Thoracic aorta (tissue), 2 donors: Measurements from ENCODE around the gene PHACTR1. TPM values are rescaled to one million over a fixed set of nuclear protein-coding genes. Genes with fewer than 3 reads are reported as not detected.

Experiments used
- ATAC-seq: fragments of 150-250 bp; one replicate; pipeline ENCODE4 v1.8.0; 2017; ENCODE audit warnings: low read depth; ENCODE audit not compliant: insufficient number of reproducible peaks, low FRiP score
- DNase-seq: peaks from one replicate; pipeline ENCODE4 v3.0.0-alpha.2; 2020; ENCODE audit warnings: low spot score
- H3K27ac ChIP-seq, 2 donors: fragments of 200-600 bp; sonication (generic); 1 replicate in 1 of 2; 2 replicates in 1 of 2; pipeline ENCODE4 v1.5.1; 2016; ENCODE audit warnings: mild to moderate bottlenecking in 2 of 2, moderate library complexity in 2 of 2
- H3K27me3 ChIP-seq: fragments of 200-600 bp; sonication (generic); replicated peaks from 2 replicates; pipeline ENCODE4 v1.6.0; 2016; ENCODE audit warnings: mild to moderate bottlenecking; ENCODE audit not compliant: insufficient read depth
- H3K36me3 ChIP-seq: fragments of 200-600 bp; sonication (generic); one replicate; pipeline ENCODE4 v1.5.1; 2016
- H3K4me1 ChIP-seq, 2 donors: fragments of 200-600 bp; sonication (generic); 1 replicate in 1 of 2; 2 replicates in 1 of 2; pipeline versions ENCODE4 v1.5.1 to v1.6.0; 2016; ENCODE audit warnings: low read depth in 2 of 2, mild to moderate bottlenecking in 1 of 2; ENCODE audit not compliant: control insufficient read depth in 1 of 2
- H3K4me3 ChIP-seq: fragments of 200-600 bp; sonication (generic); 2 replicates; pipeline ENCODE4 v1.5.1; 2016; ENCODE audit warnings: mild to moderate bottlenecking
- H3K9me3 ChIP-seq: fragments of 200-600 bp; sonication (generic); 2 replicates; pipeline ENCODE4 v1.5.1; 2016
- CTCF ChIP-seq: fragments of 200-600 bp; sonication (generic); IDR thresholded peaks from one replicate; pipeline ENCODE4 v1.5.1; 2019; ENCODE audit warnings: antibody characterized with exemption
- total RNA-seq, 2 donors: library from RNA; depleted of rRNA; stranded (reverse); fragments of >200 nt; gene quantifications; one replicate each; pipeline versions ENCODE4 v1.1.0 to v1.2.3, GENCODE V29; 2016

Gene PHACTR1
- total RNA-seq, 2 donors from 2014 or later: 42.9 to 69.1 TPM

- TF ChIP-seq CTCF: no peak
- ATAC-seq: no peak
- peaks cover 0 to 10% of the 10 kb centered on the region in 2 donors for H3K4me1 ChIP-seq
- H3K27me3 ChIP-seq: no peaks in the 10 kb centered on the region
- H3K4me3 ChIP-seq: no peak overlapping the region
- H3K27ac ChIP-seq: no peak overlapping the region
- DNase-seq: no peak
- no peaks in the 10 kb centered on the region for H3K36me3 ChIP-seq
- H3K9me3 ChIP-seq: no peaks in the 10 kb centered on the region
Measured at GRCh38 chr6:12913201-12913600, 196.6 kb downstream of the PHACTR1 start.

DNA sequence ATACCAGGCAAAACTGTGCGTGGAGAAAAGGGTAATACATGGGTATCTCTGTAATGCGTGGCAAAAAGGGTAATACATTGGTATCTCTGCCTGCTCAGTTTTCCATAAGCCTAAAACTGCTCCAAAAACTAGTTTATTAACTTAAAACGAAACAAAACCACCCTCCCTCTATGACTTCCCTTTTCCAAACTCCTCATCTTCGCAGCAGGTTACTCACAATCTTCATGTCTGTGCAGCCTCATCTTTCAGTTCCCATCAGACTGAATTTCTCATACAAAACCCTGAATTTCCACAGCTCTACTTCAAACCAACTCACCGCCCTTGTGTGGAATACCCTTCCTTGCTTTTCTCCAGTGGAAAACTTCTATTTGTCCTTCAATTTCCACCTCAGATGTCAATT is 199.4 kb downstream of the PHACTR1 start:
- Histone ChIP-seq H3K4me1 (peaks cover 0 to 7% of the 10 kb centered on the region in 2 donors), H3K27me3 (no peaks in the 10 kb centered on the region), H3K9me3 (no peaks in the 10 kb centered on the region), H3K4me3 (no peak overlapping the region), H3K36me3 (no peaks in the 10 kb centered on the region), H3K27ac (no peak overlapping the region)
- TF ChIP-seq CTCF: no peak
- ATAC-seq (no peak), DNase-seq (no peak)

DNA sequence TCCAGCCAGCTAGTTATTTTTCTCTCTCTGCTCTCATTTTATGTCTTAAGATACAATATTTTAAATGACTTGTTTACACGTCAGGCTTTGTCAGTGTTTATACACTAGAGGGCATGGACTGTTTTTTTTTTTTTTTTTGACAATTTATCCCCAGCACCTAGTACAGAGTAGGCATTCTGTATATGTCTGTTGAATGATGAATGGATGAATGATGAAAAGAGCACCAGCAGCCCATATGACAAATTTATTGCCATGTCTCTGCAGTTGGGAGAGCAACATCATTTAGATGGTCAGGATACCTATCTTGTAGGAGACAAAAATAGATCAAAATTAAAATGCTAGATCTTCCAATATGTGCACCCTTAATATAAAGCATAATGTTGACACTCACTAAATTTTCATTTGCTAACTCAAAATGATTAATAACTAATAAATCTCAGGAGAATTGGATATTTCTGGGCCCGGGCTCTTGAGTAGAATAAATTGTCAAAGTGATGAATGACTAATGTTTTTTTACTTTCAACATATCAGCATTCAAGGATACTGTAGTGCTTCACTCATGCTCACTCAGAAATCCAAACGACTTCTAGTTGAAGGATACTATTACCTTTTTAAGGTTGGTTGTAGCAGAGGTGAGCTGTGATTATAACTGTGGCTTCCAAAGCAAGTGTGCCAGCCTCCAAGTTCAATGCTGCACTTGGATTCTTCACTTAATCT is 200.0 kb downstream of the PHACTR1 start:
- no peak for ATAC-seq
- TF ChIP-seq CTCF: no peak
- Histone ChIP-seq H3K27me3 (no peaks in the 10 kb centered on the region), H3K9me3 (no peaks in the 10 kb centered on the region), H3K4me1 (peaks cover 0 to 1% of the 10 kb centered on the region in 2 donors), H3K4me3 (no peak overlapping the region), H3K27ac (no peak overlapping the region), H3K36me3 (no peaks in the 10 kb centered on the region)
- no peak for DNase-seq

- ATAC-seq: no peak
- no peaks in the 10 kb centered on the region for H3K9me3 ChIP-seq
- DNase-seq: no peak
- no peak for TF ChIP-seq CTCF
- H3K4me1 ChIP-seq: no peaks in the 10 kb centered on the region
- no peak overlapping the region for H3K4me3 ChIP-seq
- no peak overlapping the region for H3K27ac ChIP-seq
- no peaks in the 10 kb centered on the region for H3K36me3 ChIP-seq
- no peaks in the 10 kb centered on the region for H3K27me3 ChIP-seq
Measured at GRCh38 chr6:12921467-12921866, 204.9 kb downstream of the PHACTR1 start.

DNA sequence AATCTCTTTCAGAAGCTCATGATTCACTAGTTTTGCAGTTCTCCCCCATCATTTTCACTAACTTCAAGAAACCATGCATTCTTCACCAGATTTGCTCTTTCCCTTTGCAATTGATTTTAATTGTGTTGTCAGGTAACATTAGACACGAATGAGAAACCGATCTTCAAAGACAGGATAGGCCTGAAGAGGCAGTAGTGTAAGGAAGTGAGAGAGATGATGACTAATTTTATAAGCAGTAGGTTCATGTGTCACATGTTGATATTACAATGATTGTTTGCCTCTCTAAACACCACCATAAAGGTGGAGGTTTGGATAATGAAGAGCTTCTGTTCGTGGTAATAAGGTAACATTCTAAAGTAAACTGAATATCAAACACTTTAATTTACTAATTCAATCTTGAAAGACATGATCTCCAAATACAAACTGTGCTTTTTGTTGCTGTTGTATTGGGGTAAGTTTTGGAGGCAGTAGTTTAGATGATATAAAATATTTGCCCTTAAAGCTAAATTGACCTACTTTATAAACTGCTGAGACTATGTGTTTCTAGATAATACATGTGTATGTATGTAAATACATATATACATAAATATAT is 207.2 kb downstream of the PHACTR1 start:
- ATAC-seq (no peak), DNase-seq (no peak)
- no peaks in the 10 kb centered on the region for H3K27me3 ChIP-seq
- no peaks in the 10 kb centered on the region for H3K4me1 ChIP-seq
- no peaks in the 10 kb centered on the region for H3K36me3 ChIP-seq
- H3K27ac ChIP-seq: no peak overlapping the region
- H3K9me3 ChIP-seq: no peaks in the 10 kb centered on the region
- no peak for TF ChIP-seq CTCF
- no peak overlapping the region for H3K4me3 ChIP-seq
